NCI-H345 (cell line): Measurements from ENCODE around the gene TNRC6B.
"Not testable (repeated sequence)": the region's sequence is repeated elsewhere in the genome, so short reads cannot be mapped to it uniquely, and the experiment has no call there.

Source experiments
- DNase-seq: peaks from one replicate; lab custom pipeline; 2025; lab: John Stamatoyannopoulos, UW

The TNRC6B gene

DNA sequence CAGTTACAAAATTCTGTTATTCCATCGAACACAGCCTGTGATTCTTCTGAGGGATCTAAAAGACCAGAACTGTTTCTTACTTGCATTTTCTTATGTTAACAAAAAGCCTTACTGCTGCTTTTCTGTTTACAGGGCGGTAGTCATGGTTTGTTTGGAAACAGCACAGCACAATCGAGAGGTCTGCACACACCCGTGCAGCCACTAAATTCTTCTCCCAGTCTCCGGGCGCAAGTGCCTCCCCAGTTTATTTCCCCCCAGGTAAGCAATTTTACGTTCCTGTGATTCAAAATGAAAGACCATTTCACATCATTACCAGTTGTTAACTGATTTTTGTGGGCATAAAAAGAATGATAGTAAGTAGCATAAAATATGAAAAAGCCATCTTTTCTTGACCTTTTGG lies 107.8 kb downstream of the TNRC6B start:
- no peak for DNase-seq

DNA sequence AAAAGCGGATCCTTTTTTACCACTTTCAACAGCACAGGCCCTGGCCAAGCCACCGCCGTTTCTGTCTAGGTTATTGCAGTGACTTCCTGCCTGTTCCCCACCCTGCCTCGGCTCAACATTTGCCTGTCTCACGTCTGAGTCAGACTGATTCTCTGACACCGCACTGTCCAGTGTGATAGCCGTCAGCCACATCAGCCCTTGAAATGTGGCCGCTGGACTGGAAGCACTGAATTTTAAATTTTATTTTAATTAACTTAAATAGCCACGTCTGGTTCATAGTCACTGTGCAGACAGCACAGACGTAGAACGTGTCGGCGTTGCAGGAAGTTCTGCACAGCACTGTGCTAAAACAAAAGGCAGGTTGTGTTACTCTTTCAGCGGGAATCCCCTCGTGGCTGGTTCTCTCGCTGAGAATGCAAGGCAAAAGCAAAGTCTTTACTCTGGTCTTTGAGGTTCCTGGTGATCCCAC lies 112.3 kb downstream of the TNRC6B start:
- DNase-seq, result no peak

DNA sequence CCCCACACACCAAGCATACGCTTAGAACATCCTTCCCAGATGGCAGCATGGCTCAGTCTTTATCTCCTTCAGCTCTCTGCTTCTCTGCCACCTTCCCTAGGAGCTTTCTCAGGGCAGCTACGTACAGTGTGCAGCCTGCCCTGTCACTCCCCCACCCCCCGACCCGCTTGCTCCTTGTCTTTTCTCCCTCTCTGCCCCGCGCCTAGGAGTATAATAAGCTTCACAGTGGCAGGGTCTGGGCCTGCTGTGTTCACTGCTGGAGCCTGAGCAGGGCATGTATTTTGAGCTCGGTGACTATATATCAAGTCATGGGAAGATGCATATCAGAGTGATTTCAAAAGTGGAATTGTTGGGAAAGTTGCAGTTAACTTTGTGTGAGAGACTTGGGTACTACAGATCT lies 112.8 kb downstream of the TNRC6B start:
- no peak for DNase-seq

DNA sequence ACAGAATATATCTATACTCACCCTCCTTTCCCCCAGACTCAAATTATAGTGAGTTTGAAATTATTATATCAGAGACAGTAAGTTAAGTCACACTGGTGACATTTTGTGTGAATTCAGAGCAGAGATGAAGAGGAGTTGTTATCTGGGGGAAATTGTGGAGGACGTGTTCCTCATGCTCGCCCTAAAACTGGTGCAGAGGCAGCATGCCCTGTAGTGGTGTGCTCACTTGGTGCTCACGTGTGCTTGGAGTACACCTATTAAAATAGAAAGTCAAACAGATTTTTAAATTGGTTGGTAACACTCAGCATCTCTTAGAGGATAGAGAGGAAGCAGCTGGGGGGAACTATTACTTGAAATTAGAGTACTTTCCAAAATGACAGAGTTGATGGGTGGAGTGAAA lies 117.0 kb downstream of the TNRC6B start:
- no peak for DNase-seq

DNA sequence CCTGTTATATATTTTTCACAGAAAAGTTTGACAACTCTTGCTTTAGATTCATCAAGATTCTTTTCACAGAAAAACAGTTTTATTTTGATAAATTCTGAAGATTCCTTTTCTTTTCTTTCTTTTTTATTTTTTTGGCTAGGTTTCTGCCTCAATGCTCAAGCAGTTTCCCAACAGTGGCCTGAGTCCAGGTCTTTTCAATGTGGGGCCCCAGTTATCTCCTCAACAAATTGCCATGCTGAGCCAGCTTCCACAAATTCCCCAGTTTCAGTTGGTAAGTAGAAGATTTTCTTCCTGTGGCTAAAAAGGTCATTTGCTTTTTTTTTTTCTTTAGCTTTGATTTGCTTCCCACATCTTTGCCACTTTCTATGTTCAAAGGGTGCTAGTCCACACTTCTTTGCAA lies 122.6 kb downstream of the TNRC6B start:
- DNase-seq, result no peak

DNA sequence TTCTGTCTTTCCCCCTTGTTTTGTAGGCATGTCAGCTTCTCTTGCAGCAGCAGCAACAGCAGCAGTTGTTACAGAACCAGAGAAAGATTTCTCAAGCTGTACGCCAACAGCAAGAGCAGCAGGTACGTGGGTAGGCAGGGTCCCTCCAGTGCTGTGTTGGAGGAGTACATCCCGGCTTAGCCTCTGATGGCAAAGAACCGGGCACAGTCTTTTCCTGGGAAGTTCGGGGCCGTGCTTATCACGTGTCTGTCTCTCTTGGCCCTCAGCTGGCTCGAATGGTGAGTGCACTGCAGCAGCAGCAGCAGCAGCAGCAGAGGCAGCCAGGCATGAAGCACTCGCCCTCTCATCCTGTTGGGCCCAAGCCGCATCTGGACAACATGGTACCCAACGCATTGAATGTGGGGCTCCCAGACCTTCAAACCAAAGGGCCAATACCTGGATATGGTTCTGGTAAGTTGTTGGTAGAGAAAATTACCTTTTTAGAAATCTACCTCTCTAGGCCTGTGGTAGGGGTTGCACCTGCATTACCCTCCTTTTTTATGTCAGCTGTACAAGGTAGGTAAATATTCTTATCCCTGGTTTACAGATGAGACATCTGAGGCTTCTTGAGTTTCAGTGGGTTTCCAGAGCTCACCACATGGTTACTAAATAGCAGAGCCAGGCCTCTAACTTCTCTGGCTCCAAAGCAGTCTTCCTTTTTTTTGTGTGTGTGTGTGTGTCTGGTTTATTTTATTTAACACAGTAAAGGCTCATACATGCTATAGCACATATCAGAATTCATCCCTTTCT lies 123.4 kb downstream of the TNRC6B start:
- DNase-seq, result no peak

DNA sequence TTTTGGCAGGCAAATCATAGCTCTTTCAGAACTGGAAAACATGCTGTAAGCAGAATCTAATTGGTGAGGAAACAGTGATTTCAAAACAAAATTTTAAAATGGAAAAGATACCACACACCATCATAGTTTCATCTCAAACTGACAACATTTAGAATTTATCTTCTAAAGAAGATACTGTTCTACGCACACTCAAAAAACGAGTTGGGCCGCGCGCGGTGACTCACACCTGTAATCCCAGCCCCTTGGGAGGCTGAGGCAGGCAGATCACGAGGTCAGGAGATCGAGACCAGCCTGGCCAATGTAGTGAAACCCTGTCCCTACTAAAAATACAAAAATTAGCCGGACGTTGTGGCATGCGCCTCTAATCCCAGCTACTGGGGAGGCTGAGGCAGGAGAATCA lies 124.4 kb downstream of the TNRC6B start:
- DNase-seq, result no peak

DNA sequence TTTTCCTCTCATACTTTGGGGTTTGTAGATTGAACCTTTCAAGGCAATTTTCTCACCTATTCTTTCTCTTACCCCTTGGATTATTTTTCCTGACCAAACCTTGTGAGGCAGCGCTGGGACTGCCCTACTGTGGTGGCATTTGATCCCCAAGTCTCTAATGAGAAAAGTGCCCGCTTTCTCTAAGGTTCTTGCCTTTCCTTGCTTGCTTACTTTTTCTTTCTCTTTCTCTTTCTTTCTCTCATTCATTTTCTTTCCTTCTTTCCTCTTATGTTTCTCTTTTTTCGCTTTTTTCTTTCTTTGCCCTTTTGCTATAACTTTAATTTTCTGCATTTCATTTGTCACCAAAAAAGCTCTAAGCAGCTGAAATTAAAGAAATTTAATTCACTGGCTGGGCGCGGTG lies 127.9 kb downstream of the TNRC6B start:
- DNase-seq, result no peak

DNA sequence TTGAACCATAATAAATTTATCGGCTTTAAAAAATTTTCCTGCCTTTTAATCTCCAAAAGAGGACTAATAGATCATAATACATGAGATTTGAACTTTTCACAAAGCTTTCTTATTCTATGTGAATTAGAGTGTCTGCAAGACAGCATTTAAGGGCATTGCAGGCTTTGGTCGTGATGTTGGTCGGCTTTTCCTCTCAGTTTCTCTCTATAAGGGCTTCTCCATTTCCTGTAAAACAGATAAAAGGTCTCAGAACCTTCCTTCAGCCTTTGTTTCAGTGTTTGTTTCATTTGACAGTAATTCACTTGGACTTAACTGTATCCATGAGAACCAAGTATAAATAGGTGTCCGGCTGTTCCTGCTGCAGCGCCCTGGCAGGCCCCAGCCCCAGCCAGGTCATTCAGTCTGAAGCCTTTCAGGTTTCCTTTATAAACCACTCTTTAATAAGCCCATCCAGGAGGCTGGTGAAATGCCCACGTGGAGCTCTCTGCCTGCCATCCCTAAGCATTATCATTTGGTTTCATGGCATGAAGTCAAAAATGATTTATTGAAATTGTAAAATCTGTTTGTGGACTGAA lies 131.4 kb downstream of the TNRC6B start:
- DNase-seq, result no peak

DNA sequence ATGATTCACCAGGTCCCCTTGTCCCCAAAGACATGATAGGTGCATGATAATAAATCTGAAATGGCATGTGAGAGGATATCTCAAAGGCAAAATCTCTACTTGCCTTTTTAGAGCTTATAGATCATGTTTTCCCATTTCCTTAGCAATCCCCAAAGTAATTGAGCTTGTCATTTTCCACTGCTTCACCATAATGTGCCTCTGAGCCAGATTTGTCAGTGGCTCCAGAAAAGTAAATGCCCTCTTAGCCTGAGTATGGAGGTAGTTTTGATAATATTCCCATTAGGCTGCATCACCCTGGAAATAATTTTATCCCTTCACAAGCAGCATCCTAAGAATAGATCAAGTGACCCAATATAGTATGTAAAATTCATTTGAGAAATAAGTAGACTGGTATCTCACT lies 131.9 kb downstream of the TNRC6B start:
- no peak for DNase-seq

DNA sequence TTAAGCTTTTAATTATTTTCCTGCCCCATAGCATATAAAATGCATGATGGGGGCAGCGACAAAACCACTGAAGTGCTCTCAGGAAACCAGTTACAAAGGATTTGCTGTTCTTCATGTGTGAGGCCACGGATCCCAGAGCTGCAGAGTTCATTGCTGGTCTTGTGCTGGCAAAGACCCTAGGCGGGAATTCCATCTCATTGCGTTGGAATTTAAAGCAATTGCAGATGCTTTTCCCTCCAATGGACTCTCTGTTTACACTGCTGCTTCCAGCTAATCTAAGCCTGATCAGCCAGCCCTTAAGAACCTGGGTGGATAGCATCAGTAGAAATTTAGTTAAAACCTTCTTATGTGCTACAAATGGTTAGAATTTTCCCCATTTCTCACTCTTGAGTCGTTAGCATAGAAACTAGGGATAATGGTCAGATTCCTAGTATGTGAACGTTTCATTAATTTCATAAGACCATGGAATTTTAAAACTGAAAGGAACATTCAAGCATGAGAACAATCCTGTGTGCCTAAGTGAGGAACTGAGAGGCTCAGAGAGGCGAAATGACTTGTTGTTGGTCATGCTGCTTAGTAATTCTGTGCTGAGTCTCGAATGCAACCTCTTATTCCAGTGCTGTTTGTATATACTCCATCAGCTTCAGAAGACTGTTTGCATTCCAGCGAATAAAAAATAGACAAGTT lies 132.5 kb downstream of the TNRC6B start:
- DNase-seq, result no peak

DNA sequence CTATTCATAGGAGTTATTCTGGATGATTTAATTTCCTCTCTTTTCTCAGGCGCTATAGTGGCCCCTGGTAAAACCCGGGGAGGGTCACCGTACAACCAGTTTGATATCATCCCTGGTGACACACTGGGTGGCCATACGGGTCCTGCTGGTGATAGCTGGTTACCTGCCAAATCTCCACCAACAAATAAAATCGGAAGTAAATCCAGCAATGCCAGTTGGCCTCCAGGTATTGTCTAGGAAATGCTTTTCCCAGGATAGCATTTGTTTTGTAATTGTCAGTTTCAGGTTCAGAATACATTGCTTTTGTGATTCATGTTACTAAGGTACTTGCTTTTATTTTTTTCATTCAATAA lies 133.0 kb downstream of the TNRC6B start:
- no peak for DNase-seq

DNA sequence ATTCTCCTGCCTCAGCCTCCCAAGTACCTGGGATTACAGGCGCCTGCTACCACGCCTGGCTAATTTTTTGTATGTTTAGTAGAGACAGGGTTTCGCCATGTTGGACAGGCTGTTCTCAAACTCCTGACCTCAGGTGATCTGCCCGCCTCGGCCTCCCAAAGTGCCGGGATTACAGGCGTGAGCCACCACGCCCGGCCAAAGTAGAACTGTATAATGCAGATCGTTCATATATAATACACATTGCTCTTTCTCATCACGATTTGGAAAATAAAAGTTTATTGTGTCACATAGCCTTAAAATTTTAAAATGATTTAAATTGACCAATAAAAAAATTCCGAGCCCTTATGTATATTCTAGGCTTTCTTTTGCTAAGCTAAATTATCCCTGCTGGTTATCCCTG lies 133.9 kb downstream of the TNRC6B start:
- DNase-seq, result not testable (repeated sequence)

DNA sequence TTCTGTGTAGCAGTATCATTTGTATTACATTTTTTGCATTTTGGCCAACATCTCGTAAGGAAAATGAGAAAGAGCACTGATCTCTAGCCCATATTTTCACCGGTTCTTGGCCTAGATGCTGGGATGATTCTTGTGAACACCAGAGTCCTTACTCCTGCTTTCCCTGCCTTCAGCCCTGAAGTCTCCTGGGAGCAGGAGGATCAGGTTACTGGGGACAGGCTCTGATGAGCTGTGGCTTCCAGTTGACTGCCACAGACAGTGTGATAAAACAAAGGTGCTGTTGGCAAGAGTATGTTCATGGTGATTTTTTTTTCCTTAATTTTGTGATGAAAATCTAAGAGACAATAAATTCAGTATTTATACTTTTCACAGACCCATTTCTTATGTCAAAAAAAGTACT lies 134.3 kb downstream of the TNRC6B start:
- DNase-seq, result no peak

DNA sequence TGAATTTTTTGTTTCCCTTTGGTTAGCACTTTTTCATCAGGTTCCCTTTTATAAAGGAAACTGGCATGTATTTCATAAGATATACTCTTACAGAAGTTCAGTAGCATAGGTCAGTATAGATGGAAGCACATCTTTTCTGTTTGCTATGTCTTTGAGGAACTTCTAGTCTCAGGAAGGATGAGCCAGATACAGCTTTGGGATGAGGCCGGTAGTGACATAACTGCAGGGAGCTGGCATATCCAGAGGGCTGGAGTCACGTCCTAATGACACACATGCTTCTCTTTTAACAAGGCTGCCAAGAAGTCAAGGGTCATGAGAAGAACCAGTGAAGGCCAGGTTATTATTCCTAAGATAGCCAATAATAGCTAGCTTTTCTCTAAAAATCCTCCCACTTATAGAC lies 135.3 kb downstream of the TNRC6B start:
- DNase-seq, result no peak

DNA sequence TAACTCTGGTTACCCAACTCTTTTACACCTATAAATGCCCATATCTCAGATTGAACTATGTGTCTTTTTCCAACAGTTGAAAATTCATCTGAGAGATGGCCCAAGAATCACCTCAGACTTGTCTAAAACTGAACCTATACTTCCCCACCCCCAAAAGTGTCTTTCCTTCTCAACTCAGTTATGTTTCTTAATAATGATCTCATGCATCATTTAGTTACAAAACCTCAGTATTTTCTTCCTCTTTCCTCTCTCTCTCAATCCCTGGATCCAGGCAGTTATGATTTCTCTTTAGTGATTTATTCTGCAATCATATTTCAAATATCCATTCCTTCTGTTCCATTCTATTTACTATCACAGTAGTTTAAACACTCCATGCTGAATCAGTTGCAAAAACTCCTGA lies 136.3 kb downstream of the TNRC6B start:
- no peak for DNase-seq

DNA sequence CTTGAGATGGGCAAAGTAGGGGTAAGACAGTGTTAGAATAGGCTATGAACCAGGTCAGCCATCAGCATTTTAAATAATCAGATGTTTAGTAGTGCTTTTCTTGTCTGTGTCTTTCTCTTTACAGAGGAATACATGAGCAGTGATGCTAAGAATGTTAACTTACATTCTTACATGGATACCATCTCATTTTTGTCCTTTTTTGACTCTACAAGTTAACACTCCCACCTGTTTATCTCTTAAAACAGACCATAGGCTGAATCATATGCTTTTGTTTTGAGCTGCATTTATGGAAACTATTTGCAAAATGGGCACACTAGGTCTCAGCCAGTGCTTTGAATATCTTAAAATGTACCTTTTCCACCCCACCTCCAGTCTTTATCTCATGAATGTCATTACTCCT lies 143.0 kb downstream of the TNRC6B start:
- no peak for DNase-seq

DNA sequence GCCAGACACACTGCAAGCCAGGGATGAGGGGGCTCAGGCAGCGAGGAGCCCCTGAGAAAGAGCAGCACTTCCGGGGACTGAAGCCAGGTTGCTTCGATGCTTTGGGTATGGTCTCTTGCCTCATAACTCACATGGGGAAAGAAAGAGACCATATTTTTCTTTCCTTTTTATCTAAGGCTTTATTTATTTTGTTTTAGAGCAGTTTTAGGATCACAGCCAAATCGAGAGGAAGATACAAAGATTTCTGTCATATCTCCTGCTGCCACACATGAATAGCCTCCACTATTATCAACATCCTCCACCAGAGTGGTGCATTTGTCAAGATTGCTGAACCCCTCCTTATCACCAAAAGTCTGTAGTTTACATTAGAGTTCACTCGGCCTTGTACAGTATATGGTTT lies 144.3 kb downstream of the TNRC6B start:
- DNase-seq, result no peak

DNA sequence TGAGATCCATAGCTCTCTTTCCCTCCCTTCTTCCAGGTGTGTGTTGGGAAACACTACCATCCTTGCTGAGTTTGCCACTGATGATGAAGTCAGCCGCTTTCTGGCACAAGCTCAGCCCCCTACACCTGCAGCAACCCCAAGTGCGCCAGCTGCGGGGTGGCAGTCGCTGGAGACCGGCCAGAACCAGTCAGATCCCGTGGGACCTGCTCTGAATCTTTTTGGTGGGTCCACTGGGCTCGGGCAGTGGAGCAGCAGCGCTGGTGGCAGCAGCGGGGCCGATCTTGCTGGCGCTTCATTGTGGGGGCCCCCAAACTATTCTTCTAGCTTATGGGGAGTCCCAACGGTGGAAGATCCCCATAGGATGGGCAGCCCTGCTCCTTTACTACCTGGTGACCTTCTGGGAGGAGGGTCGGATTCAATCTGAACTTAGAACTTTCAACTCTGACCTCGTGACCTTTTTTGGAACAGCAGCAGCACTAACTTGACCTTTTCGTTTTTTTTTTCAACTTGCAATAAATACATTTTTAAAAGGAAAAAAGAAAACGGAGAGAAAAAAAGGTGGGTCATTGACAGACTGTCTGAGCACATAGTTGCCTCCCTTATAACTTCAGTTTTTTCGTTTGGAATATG lies 145.2 kb downstream of the TNRC6B start:
- DNase-seq, result no peak

DNA sequence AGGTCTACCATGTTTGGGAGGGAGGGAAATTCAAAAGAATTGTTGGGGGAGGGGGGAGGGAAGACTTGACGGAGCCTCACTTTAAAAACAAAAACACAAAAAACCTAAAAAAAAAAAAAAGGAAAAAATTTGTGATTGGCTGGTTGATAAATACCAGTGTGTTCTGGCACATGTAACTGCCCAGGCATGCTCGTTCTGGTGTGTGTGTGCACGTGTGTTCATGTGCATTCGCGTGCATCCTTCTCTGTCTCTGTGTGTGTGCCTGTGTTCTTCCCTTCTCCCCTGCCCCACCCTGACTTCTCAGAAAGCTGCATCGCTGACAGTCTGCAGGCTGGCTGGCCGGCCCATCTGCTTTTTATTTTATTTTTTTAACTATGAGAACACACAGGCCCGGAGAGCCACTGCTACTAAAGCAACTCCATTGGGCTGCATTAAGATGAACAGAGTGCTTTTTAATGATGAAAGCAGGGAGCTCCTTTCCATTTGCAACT lies 146.0 kb downstream of the TNRC6B start:
- no peak for DNase-seq

DNA sequence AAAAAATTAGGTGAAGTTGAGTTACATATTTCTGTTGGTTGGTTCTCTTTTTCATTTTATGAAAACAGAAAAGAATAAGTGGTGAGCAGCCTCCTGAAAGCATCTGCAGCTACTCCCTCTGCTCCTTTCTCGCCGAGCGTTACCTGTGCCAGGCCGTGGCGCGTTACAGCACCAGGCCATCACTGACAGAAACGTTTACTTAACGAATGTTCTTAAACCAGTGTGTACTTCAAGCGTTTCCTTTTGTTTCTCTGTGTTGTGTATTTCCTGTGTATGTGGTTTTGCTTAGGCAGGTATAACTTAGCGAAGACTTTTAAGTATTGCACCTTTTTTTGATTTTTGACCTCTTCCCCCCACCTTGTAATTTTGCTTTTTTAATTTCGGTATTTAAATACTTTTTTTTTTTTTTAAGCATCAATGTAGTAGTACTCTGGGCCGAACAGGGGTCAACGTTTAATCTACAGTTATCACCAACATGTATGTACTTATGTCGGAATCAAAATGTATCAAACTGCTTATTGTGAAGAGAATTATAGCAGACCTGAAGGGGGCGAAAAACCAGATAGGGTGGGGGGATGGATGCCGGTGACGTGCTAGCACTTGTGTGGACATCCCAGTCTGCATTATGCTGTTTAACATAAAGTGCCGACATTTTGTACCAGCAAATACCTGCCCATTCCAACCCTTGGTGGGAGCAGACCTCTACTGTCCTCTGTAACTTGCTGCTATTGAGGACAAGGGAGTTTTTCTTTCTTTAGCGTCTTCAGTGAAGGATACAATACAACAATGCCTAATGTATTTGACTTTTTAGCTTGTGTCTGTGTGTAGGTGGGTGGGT lies 147.0 kb downstream of the TNRC6B start:
- no peak for DNase-seq

DNA sequence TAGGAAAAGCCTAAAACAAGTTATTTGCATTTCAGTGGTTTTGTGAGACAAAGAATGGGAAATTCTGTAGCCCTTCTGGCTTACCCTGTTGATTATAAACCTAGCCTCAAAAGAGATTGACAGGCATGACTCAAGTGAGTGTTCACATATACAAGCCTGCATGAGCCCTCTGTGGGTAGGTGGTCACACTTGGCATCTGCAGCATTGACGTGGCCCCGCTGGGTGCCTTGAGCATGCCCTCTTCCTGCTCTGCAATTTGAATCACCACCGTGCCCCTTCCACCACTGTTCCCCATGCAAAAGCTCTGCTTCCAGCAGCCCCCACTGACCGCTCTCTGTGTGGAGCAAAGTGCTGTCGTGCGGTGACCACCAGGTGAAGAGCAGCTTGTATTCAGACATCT lies 147.6 kb downstream of the TNRC6B start:
- no peak for DNase-seq
